SK-N-SH (cell line): ENCODE results near the gene ZNF222. TPM values are rescaled to one million over a fixed set of nuclear protein-coding genes. Genes with fewer than 3 reads are reported as not detected.

Source experiments
- CTCF ChIA-PET: fragments of 300-600, 350-600 bp; formaldehyde crosslinking; extraction: SDS; loops from one replicate; lab custom pipeline; 2021; lab: Yijun Ruan, JAX
- POLR2A ChIA-PET: fragments of 350-600 bp; sonication (Branson Sonifier 250); formaldehyde crosslinking; extraction: SDS; loops from one replicate; lab custom pipeline; 2020; ENCODE audit warnings: antibody characterized with exemption, inconsistent platforms; lab: Yijun Ruan, JAX
- DNase-seq: peaks from one replicate; pipeline ENCODE4 v3.0.0; 2012
- H2AFZ ChIP-seq: fragments of 200-600 bp; sonication (generic); 2 replicates; pipeline ENCODE4 v1.8.1; 2016; ENCODE audit warnings: antibody characterized with exemption, mild to moderate bottlenecking, low read depth
- H3F3A ChIP-seq: fragments of 200-600 bp; sonication (generic); replicated peaks from 2 replicates; pipeline ENCODE3; 2016; ENCODE audit warnings: antibody characterized with exemption, mild to moderate bottlenecking; ENCODE audit not compliant: insufficient read depth
- H3K27ac ChIP-seq, 2 experiments: fragments of 200-500 bp in 1 of 2; fragments of 200-600 bp in 1 of 2; sonication (Bioruptor generic) in 1 of 2; sonication (generic), shearing (Covaris generic) in 1 of 2; 2 replicates each; pipeline versions ENCODE4 v1.5.1 to v1.6.1; 2014 to 2016; ENCODE audit warnings: low read depth in 2 of 2, inconsistent platforms in 1 of 2, low read length in 1 of 2, mild to moderate bottlenecking in 1 of 2, mixed read lengths in 1 of 2
- H3K27me3 ChIP-seq: fragments of 200-600 bp; sonication (generic), shearing (Covaris generic); 2 replicates; pipeline ENCODE4 v1.6.1; 2016; ENCODE audit warnings: mixed run types; ENCODE audit not compliant: insufficient read depth
- H3K36me3 ChIP-seq, 2 experiments: fragments of 200-500 bp in 1 of 2; fragments of 200-600 bp in 1 of 2; sonication (Bioruptor generic) in 1 of 2; sonication (generic) in 1 of 2; replicated peaks in 1 of 2; 2 replicates each; pipeline versions ENCODE3 to v1.5.1; 2014 to 2016; ENCODE audit warnings: low read length in 1 of 2, mild to moderate bottlenecking in 1 of 2; ENCODE audit not compliant: insufficient read depth in 2 of 2, control insufficient read depth in 1 of 2
- H3K4me1 ChIP-seq, 2 experiments: fragments of 200-500 bp in 1 of 2; fragments of 200-600 bp in 1 of 2; sonication (Bioruptor generic) in 1 of 2; sonication (generic), shearing (Covaris generic) in 1 of 2; 2 replicates each; pipeline versions ENCODE4 v1.5.1 to v1.6.1; 2014 to 2016; ENCODE audit warnings: low read depth in 1 of 2, low read length in 1 of 2, mixed run types in 1 of 2; ENCODE audit not compliant: insufficient read depth in 2 of 2, control insufficient read depth in 1 of 2
- H3K4me2 ChIP-seq: fragments of 200-600 bp; sonication (generic), shearing (Covaris generic); 2 replicates; pipeline ENCODE4 v1.6.1; 2017; ENCODE audit warnings: mixed run types
- H3K4me3 ChIP-seq, 2 experiments: fragments of 200-500 bp in 1 of 2; fragments of 200-600 bp in 1 of 2; sonication (Bioruptor generic) in 1 of 2; sonication (generic), shearing (Covaris generic) in 1 of 2; 2 replicates each; pipeline versions ENCODE4 v1.5.1 to v1.8.1; 2014 to 2016; ENCODE audit warnings: low read depth in 2 of 2, inconsistent platforms in 1 of 2, low read length in 1 of 2, mild to moderate bottlenecking in 1 of 2, mixed read lengths in 1 of 2, moderate library complexity in 1 of 2
- H3K79me2 ChIP-seq: fragments of 200-600 bp; sonication (generic); 2 replicates; pipeline ENCODE4 v1.8.1; 2017; ENCODE audit warnings: mild to moderate bottlenecking; ENCODE audit not compliant: insufficient read depth
- H3K9ac ChIP-seq: fragments of 200-600 bp; sonication (generic); 2 replicates; pipeline ENCODE4 v1.6.1; 2017; ENCODE audit warnings: mixed run types
- H3K9me2 ChIP-seq: fragments of 200-600 bp; sonication (generic); 2 replicates; pipeline ENCODE4 v1.6.1; 2017; ENCODE audit warnings: mixed run types
- H3K9me3 ChIP-seq: fragments of 200-600 bp; sonication (generic); 2 replicates; pipeline ENCODE4 v1.6.1; 2017; ENCODE audit warnings: mixed run types, mild to moderate bottlenecking, moderate library complexity
- H4K20me1 ChIP-seq: fragments of 200-600 bp; sonication (generic); 2 replicates; pipeline ENCODE4 v1.6.1; 2017; ENCODE audit warnings: mild to moderate bottlenecking, mixed run types; ENCODE audit not compliant: insufficient read depth
- CHD2 ChIP-seq: fragments of 150-350 bp; IDR thresholded peaks from 2 replicates; pipeline ENCODE4 v1.6.1; 2018; ENCODE audit warnings: low read length; ENCODE audit not compliant: partially characterized antibody
- ELF1 ChIP-seq: IDR thresholded peaks from 2 replicates; pipeline ENCODE4 v1.4.0; 2012
- EZH2phosphoT487 ChIP-seq: fragments of 200-600 bp; sonication (generic); IDR thresholded peaks from 2 replicates; pipeline ENCODE4 v1.6.1; 2017; ENCODE audit warnings: low read depth, mixed run types, mild to moderate bottlenecking, antibody characterized with exemption, moderate library complexity, borderline replicate concordance
- GABPA ChIP-seq: IDR thresholded peaks from 2 replicates; pipeline ENCODE4 v1.4.0; 2012; ENCODE audit warnings: low read depth, mild to moderate bottlenecking
- MAX ChIP-seq: IDR thresholded peaks from 2 replicates; pipeline ENCODE4 v1.4.0; 2012; ENCODE audit warnings: low read depth
- MXI1 ChIP-seq: IDR thresholded peaks from 2 replicates; pipeline ENCODE4 v1.6.1; 2012; ENCODE audit warnings: mild to moderate bottlenecking, low read depth, low read length, improper control_type of control experiment
- NRF1 ChIP-seq: IDR thresholded peaks from 2 replicates; pipeline ENCODE4 v1.6.1; 2012; ENCODE audit warnings: low read depth, mild to moderate bottlenecking, low read length
- PBX3 ChIP-seq: IDR thresholded peaks from 2 replicates; pipeline ENCODE4; 2012
- POLR2AphosphoS5 ChIP-seq: IDR thresholded peaks from 2 replicates; pipeline ENCODE4 v1.6.1; 2012; ENCODE audit warnings: low read depth, low read length
- SIN3A ChIP-seq: IDR thresholded peaks from 2 replicates; pipeline ENCODE4 v1.6.1; 2012; ENCODE audit warnings: low read depth, mild to moderate bottlenecking, low read length, moderate library complexity, borderline replicate concordance
- TAF1 ChIP-seq: IDR thresholded peaks from 2 replicates; pipeline ENCODE4 v1.6.1; 2012; ENCODE audit warnings: low read depth, mild to moderate bottlenecking, low read length, moderate library complexity, borderline replicate concordance
- USF1 ChIP-seq: IDR thresholded peaks from 2 replicates; pipeline ENCODE4 v1.4.0; 2012; ENCODE audit warnings: low read depth, borderline replicate concordance
- YY1 ChIP-seq: IDR thresholded peaks from 2 replicates; pipeline ENCODE4 v1.4.0; 2012; ENCODE audit warnings: low read depth, mild to moderate bottlenecking
- WGBS: methylation state at CpG from one replicate; pipeline ENCODE4 v1.1.6; 2017; ENCODE audit warnings: low lambda C conversion rate; 5-methylcytosine and 5-hydroxymethylcytosine counted together
- polyA plus RNA-seq, 3 experiments: library from polyadenylated mRNA; depleted of rRNA; stranded (reverse); fragments of >200 nt; gene quantifications; 2 replicates each; pipeline ENCODE4 v1.2.3, GENCODE V29; 2012

The ZNF222 gene
- polyA plus RNA-seq, 1 of the 3 experiments (the other 2 are of a cell fraction), result 3.7 TPM

GRCh38 chr19:44071824-44072542 lies 46.8 kb downstream of the ZNF222 start, which contains the start of gene ZNF284:
Gene ZNF284, plus strand, starts transcription at chr19:44072159. Its CDS starts 4,231 bp downstream, at chr19:44076390.
- Histone ChIP-seq H3K27me3 (no peaks in the 10 kb centered on the region), H3K9me2 (no peaks in the 10 kb centered on the region), H3K4me1 (peaks cover 0 to 7% of the 10 kb centered on the region in 2 experiments; a peak in 1 of 4 replicates), H3F3A (no peaks in the 10 kb centered on the region), H3K27ac (peak within 1 kb of the TSS; percentile 36 to 81; a peak in 3 of 4 replicates), H3K9me3 (no peaks in the 10 kb centered on the region), H3K4me3 (peak within 1 kb of the TSS; percentile 71 to 85), H2AFZ (peak within 1 kb of the TSS; percentile 99), H3K9ac (peak within 1 kb of the TSS; percentile 51), H4K20me1 (no peaks in the 10 kb centered on the region), H3K4me2 (peak within 1 kb of the TSS; percentile 80), H3K36me3 (peaks cover 13 to 20% of the 10 kb centered on the region in 2 experiments), H3K79me2 (peaks cover 8% of the 10 kb centered on the region; the same call in 1 of the 2 replicates)
- peak; percentile 3; the same call in 1 of the 2 replicates for TF ChIP-seq NRF1
- peak; percentile 83 for TF ChIP-seq MAX
- peak; percentile 93 for TF ChIP-seq ELF1
- TF ChIP-seq MXI1, result peak; percentile 51
- TF ChIP-seq GABPA, result peak; percentile 89
- TF ChIP-seq CHD2, result peak; percentile 63
- no peak for TF ChIP-seq EZH2phosphoT487
- TF ChIP-seq SIN3A, result peak; percentile 38; the same call in 1 of the 2 replicates
- no peak for TF ChIP-seq USF1
- TF ChIP-seq PBX3, result peak; percentile 38; the same call in 1 of the 2 replicates
- peak; percentile 25; the same call in 1 of the 2 replicates for TF ChIP-seq YY1
- TF ChIP-seq TAF1, result no peak
- peak; percentile 76 for TF ChIP-seq POLR2AphosphoS5
- ChIA-PET POLR2A (no interaction called here), CTCF (interaction anchor here (0.8 to 1.5 kb wide), 4 partner anchors 14 to 42 kb away, joined by 3 to 5 read pairs (median 4); partner anchors contain the start of gene ZNF225)
- peak; percentile 86 for DNase-seq
- 4% methylated on average over 36 of the region's 40 CpGs for WGBS
